Body of pancreas (tissue), 4 donors: Measurements from ENCODE around the gene GALR1. TPM values are rescaled to one million over a fixed set of nuclear protein-coding genes. Genes with fewer than 3 reads are reported as not detected.
A peak's percentile ranks its signal among the peaks of the same experiment; 100 is the strongest.

Experiments
- ATAC-seq: fragments of 150-250 bp; one replicate; pipeline ENCODE4 v1.9.1; 2016
- DNase-seq, 4 donors: peaks; one replicate each; pipeline ENCODE4 v3.0.0-alpha.2; 2019
- H3K27ac ChIP-seq, 4 donors: fragments of 200-600 bp; sonication (generic); 1 replicate in 3 of 4; 2 replicates in 1 of 4; pipeline versions ENCODE4 v1.5.1 to v1.6.1; 2016 to 2019; ENCODE audit warnings: mild to moderate bottlenecking in 1 of 4, mixed read lengths in 1 of 4, moderate library complexity in 1 of 4
- H3K27me3 ChIP-seq, 2 donors: fragments of 200-600 bp; sonication (generic); one replicate each; pipeline ENCODE4 v1.6.0; 2016; ENCODE audit warnings: mild to moderate bottlenecking in 1 of 2
- H3K36me3 ChIP-seq, 2 donors: fragments of 200-600 bp; sonication (generic); replicated peaks in 1 of 2; 2 replicates each; pipeline ENCODE4 v1.5.1; 2016; ENCODE audit warnings: low read depth in 2 of 2; ENCODE audit not compliant: insufficient read depth in 1 of 2
- H3K4me1 ChIP-seq: fragments of 200-600 bp; sonication (generic); one replicate; pipeline ENCODE4 v1.6.0; 2016
- H3K4me3 ChIP-seq, 2 donors: fragments of 200-600 bp; sonication (generic); 1 replicate in 1 of 2; 2 replicates in 1 of 2; pipeline ENCODE4 v1.5.1; 2016 to 2019
- H3K9me3 ChIP-seq, 3 donors: fragments of 200-600 bp; sonication (generic); 1 replicate in 2 of 3; 2 replicates in 1 of 3; pipeline ENCODE4 v1.5.1; 2016
- CTCF ChIP-seq, 7 experiments: fragments of 450-650 bp in 4 of 7; fragments of 200-600 bp in 3 of 7; sonication (generic) in 3 of 7; IDR thresholded peaks; one replicate each; pipeline ENCODE4 v1.5.1; 2016 to 2019; ENCODE audit warnings: antibody characterized with exemption in 7 of 7
- POLR2A ChIP-seq, 3 donors: fragments of 450-650 bp; IDR thresholded peaks; one replicate each; pipeline ENCODE4 v1.6.1; 2016; ENCODE audit warnings: antibody characterized with exemption in 3 of 3, mild to moderate bottlenecking in 2 of 3
- WGBS, 2 donors: methylation state at CpG; one replicate each; pipeline ENCODE4 v1.1.5; 2017; 5-methylcytosine and 5-hydroxymethylcytosine counted together
- intact Hi-C: fragments of 100-400 bp; cut with DNase I; formaldehyde crosslinking; loops from one replicate; pipeline ENCODE4 v1.15.1; 2023
- total RNA-seq, 2 donors: library from RNA; depleted of rRNA; stranded (reverse); fragments of >200 nt; gene quantifications; one replicate each; pipeline ENCODE4 v1.1.0, GENCODE V29; 2016

The GALR1 gene
- total RNA-seq, 2 donors from 2014 or later: under 0.01 TPM; not detected in 1

GRCh38 chr18:77321823-77322805 is 72.5 kb downstream of the GALR1 start:
- H3K4me3 ChIP-seq: no peak overlapping the region
- intact Hi-C loops: no loop called here
- H3K27me3 ChIP-seq: no peaks in the 10 kb centered on the region
- H3K4me1 ChIP-seq: peaks cover 12% of the 10 kb centered on the region
- H3K27ac ChIP-seq: peak overlapping the region; percentile 21 to 46 (median 42)
- H3K9me3 ChIP-seq: no peaks in the 10 kb centered on the region
- DNase-seq (peak; percentile 21 to 49 (median 42)), ATAC-seq (peak; percentile 83)
- no peaks in the 10 kb centered on the region for H3K36me3 ChIP-seq
- TF ChIP-seq POLR2A (IDR thresholded peaks at IDR 0.05) (no peak), CTCF (IDR thresholded peaks at IDR 0.05) (no peak)
- 21 to 26% methylated on average over 23 of the region's 23 CpGs for WGBS, 2 donors

GRCh38 chr18:77323640-77324299 is 74.1 kb downstream of the GALR1 start:
- no peaks in the 10 kb centered on the region for H3K9me3 ChIP-seq
- WGBS, 2 donors: 79 to 81% methylated on average over 12 of the region's 12 CpGs
- H3K27ac ChIP-seq: no peak overlapping the region
- no peaks in the 10 kb centered on the region for H3K27me3 ChIP-seq
- DNase-seq (no peak), ATAC-seq (no peak)
- peaks cover 12% of the 10 kb centered on the region for H3K4me1 ChIP-seq
- intact Hi-C loops: no loop called here
- no peaks in the 10 kb centered on the region for H3K36me3 ChIP-seq
- TF ChIP-seq CTCF (IDR thresholded peaks at IDR 0.05) (no peak), POLR2A (IDR thresholded peaks at IDR 0.05) (no peak)
- H3K4me3 ChIP-seq: no peak overlapping the region

Other genes with a start within 250 kb of the GALR1 start
- 10 to 100 TPM; 17.4 to 24.4 TPM for gene MBP, start 117.1 kb upstream of the GALR1 start, total RNA-seq